Kidney (tissue), 14 donors: ENCODE measurements around the gene TSPAN6. TPM values are rescaled to one million over a fixed set of nuclear protein-coding genes. Genes with fewer than 3 reads are reported as not detected.

Experiments used
- DNase-seq, 5 donors: peaks; one replicate each; pipeline ENCODE4 v3.0.0-alpha.2; 2013 to 2020
- FAIRE-seq: peaks from 2 replicates; lab custom pipeline; 2012; peaks lifted over from hg19 to GRCh38; lab: Jason Lieb, UNC
- H3K27ac ChIP-seq, 2 donors: one replicate each; pipeline ENCODE4 v1.7.0; 2013; ENCODE audit warnings: low read depth in 2 of 2, low read length in 2 of 2, inconsistent platforms in 1 of 2
- H3K27me3 ChIP-seq: one replicate; pipeline ENCODE4 v1.7.1; 2013; ENCODE audit warnings: low read length, inconsistent platforms; ENCODE audit not compliant: control insufficient read depth, insufficient read depth
- H3K36me3 ChIP-seq, 3 donors: one replicate each; pipeline versions ENCODE4 v1.7.0 to v1.7.1; 2013; ENCODE audit warnings: low read length in 3 of 3, control low read depth in 1 of 3, inconsistent platforms in 1 of 3; ENCODE audit not compliant: insufficient read depth in 3 of 3, control insufficient read depth in 2 of 3
- H3K4me1 ChIP-seq, 3 donors: one replicate each; pipeline versions ENCODE4 v1.7.0 to v1.7.1; 2013; ENCODE audit warnings: low read length in 3 of 3, inconsistent platforms in 1 of 3, low read depth in 1 of 3; ENCODE audit not compliant: control insufficient read depth in 2 of 3, insufficient read depth in 2 of 3
- H3K4me3 ChIP-seq, 3 donors: one replicate each; pipeline versions ENCODE4 v1.7.0 to v1.8.1; 2013; ENCODE audit warnings: low read length in 3 of 3, control low read depth in 1 of 3, inconsistent platforms in 1 of 3
- H3K9ac ChIP-seq, 3 donors: one replicate each; pipeline versions ENCODE4 v1.7.0 to v1.7.1; 2013; ENCODE audit warnings: low read length in 3 of 3, control low read depth in 1 of 3, inconsistent platforms in 1 of 3
- H3K9me3 ChIP-seq, 3 donors: one replicate each; pipeline versions ENCODE4 v1.7.0 to v1.7.1; 2013; ENCODE audit warnings: low read length in 3 of 3, control low read depth in 1 of 3, inconsistent platforms in 1 of 3; ENCODE audit not compliant: control insufficient read depth in 2 of 3, insufficient read depth in 1 of 3
- CTCF ChIP-seq: IDR thresholded peaks from 3 replicates; pipeline ENCODE4 v1.5.1; 2012; ENCODE audit warnings: mild to moderate bottlenecking, moderate library complexity, borderline replicate concordance; ENCODE audit not compliant: insufficient read depth; ENCODE audit errors: extremely low read depth
- intact Hi-C: fragments of 100-400 bp; cut with DNase I; formaldehyde crosslinking; loops from one replicate; pipeline ENCODE4 v1.11.1; 2022
- polyA plus RNA-seq: library from polyadenylated mRNA; stranded (reverse); fragments of 350-450 nt; fragmentation: Illumina TruSeq; extraction: RNeasy Lipid Tissue Mini Kit (QIAGEN cat#74804); gene quantifications from one replicate; pipeline ENCODE4 v1.2.3, GENCODE V29; 2014; ENCODE audit warnings: low read depth, low replicate concordance; ENCODE audit not compliant: insufficient read depth
- total RNA-seq: library from RNA; stranded (reverse); fragmentation: NEBNext Ultra II Directional; extraction: Animal tissue kit (Norgen Biotek cat#: 25700); gene quantifications from one replicate; pipeline ENCODE4 v1.2.1, GENCODE V29; 2021
- donor health status: control.
- donor health status: control.
- donor health status: control.
- donor health status: control.
- donor health status: control.
- donor health status: DM: yes; HTN: yes; CAD: no.
- donor health status: Normal renal cell carcinoma (clear cell type).

TSPAN6 gene
- total and polyA plus RNA-seq, 2 donors from 2014 or later: 27.8 to 60.1 TPM

- Histone ChIP-seq H3K9me3 (no peaks in the 10 kb centered on the region), H3K4me3 (no peak overlapping the region), H3K27me3 (no peaks in the 10 kb centered on the region), H3K36me3 (no peaks in the 10 kb centered on the region), H3K9ac (no peak overlapping the region), H3K27ac (no peak overlapping the region), H3K4me1 (no peaks in the 10 kb centered on the region)
- no peak for TF ChIP-seq CTCF
- FAIRE-seq: no peak
- no peak for DNase-seq
- intact Hi-C loops: no loop called here
These were observed 15.7 kb upstream of the TSPAN6 start for GRCh38 chrX:100652266-100652665.

GRCh38 chrX:100650841-100651240, 14.2 kb upstream of the TSPAN6 start:
- H3K9ac ChIP-seq: no peak overlapping the region
- H3K9me3 ChIP-seq: no peaks in the 10 kb centered on the region
- no peaks in the 10 kb centered on the region for H3K4me1 ChIP-seq
- no peak overlapping the region for H3K4me3 ChIP-seq
- TF ChIP-seq CTCF: no peak
- no peak for DNase-seq
- no peak for FAIRE-seq
- H3K27me3 ChIP-seq: no peaks in the 10 kb centered on the region
- H3K27ac ChIP-seq: no peak overlapping the region
- H3K36me3 ChIP-seq: no peaks in the 10 kb centered on the region
- intact Hi-C loops: no loop called here

GRCh38 chrX:100649550-100650356, 13.1 kb upstream of the TSPAN6 start:
- H3K27ac ChIP-seq: peak overlapping the region; percentile 13 to 65
- no peak overlapping the region for H3K9ac ChIP-seq
- FAIRE-seq (no peak), DNase-seq (peak in 4 of 5 donors; percentile 33 to 84 (median 50))
- no peak for TF ChIP-seq CTCF
- no peaks in the 10 kb centered on the region for H3K9me3 ChIP-seq
- intact Hi-C loops: no loop called here
- H3K4me1 ChIP-seq: no peaks in the 10 kb centered on the region
- H3K36me3 ChIP-seq: no peaks in the 10 kb centered on the region
- H3K27me3 ChIP-seq: no peaks in the 10 kb centered on the region
- H3K4me3 ChIP-seq: no peak overlapping the region
